ENCODE results near the gene RNF128. TPM values are rescaled to one million over a fixed set of nuclear protein-coding genes. Genes with fewer than 3 reads are reported as not detected.
A peak's percentile ranks its signal among the peaks of the same experiment; 100 is the strongest.

RNF128 gene
- total and polyA plus RNA-seq, 2 of the 13 experiments (the other 11 are each of a cell fraction or from before 2014, with no cell fraction given) = 18.5 to 43.5 TPM

DNA sequence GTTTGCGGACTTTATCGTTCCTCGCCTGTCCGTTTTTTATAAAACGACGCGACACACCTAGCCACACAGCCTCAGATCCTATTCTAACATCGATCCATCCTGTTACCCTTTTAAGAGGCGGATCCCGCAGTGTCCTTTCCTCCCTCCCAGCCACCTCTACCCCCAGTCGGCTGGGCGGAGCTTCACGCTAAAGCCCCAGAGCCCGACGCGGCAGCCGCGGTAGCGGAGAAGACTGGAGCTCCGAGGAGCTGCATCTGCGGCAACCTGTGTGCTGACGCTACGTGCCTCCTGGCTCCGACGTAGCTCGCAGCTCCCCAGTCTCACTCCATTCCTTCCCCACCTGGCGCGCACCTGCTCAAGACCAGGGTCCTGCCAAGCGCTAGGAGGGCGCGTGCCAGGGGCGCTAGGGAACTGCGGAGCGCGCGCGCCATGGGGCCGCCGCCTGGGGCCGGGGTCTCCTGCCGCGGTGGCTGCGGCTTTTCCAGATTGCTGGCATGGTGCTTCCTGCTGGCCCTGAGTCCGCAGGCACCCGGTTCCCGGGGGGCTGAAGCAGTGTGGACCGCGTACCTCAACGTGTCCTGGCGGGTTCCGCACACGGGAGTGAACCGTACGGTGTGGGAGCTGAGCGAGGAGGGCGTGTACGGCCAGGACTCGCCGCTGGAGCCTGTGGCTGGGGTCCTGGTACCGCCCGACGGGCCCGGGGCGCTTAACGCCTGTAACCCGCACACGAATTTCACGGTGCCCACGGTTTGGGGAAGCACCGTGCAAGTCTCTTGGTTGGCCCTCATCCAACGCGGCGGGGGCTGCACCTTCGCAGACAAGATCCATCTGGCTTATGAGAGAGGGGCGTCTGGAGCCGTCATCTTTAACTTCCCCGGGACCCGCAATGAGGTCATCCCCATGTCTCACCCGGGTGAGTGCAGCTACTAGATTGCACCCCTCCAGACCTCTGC lies at the start of gene RNF128 (continued):
- no peak for TF ChIP-seq CAMTA2 (CRISPR knock-in tag; IDR thresholded peaks at IDR 0.05; ENCODE audit: borderline replicate concordance)
- no peak for TF ChIP-seq MZF1 (CRISPR knock-in tag; IDR thresholded peaks at IDR 0.05; ENCODE audit: borderline replicate concordance)
- TF ChIP-seq CREM (IDR thresholded peaks at IDR 0.05) = no peak
- TF ChIP-seq CREM (CRISPR knock-in tag; IDR thresholded peaks at IDR 0.05) = no peak
- TF ChIP-seq, protein P1, sequence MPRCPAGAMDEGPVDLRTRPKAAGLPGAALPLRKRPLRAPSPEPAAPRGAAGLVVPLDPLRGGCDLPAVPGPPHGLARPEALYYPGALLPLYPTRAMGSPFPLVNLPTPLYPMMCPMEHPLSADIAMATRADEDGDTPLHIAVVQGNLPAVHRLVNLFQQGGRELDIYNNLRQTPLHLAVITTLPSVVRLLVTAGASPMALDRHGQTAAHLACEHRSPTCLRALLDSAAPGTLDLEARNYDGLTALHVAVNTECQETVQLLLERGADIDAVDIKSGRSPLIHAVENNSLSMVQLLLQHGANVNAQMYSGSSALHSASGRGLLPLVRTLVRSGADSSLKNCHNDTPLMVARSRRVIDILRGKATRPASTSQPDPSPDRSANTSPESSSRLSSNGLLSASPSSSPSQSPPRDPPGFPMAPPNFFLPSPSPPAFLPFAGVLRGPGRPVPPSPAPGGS (CRISPR knock-in tag; IDR thresholded peaks at IDR 0.05) = no peak
- TF ChIP-seq ZNF256 (CRISPR knock-in tag; conservative IDR thresholded peaks at IDR 0.05) = 0 out of 2 replicates have a peak, but pooled peaks have one; percentile 39
- no peak for TF ChIP-seq ZNF382 (CRISPR knock-in tag; IDR thresholded peaks at IDR 0.05; ENCODE audit: borderline replicate concordance)
- no peak for TF ChIP-seq TRIM24 (CRISPR knock-in tag; IDR thresholded peaks at IDR 0.05)
- no peak for TF ChIP-seq ZSCAN21 (CRISPR knock-in tag; IDR thresholded peaks at IDR 0.05; ENCODE audit: borderline replicate concordance)
- no peak for TF ChIP-seq DNMT3B (CRISPR knock-in tag; conservative IDR thresholded peaks at IDR 0.05)
- TF ChIP-seq EP300 (IDR thresholded peaks at IDR 0.05; ENCODE audit: low read depth in 2 of 2, low read length in 2 of 2) = no peak
- no peak for TF ChIP-seq EP300 (CRISPR knock-in tag; IDR thresholded peaks at IDR 0.05; ENCODE audit: borderline replicate concordance)
- TF ChIP-seq ZNF501 (CRISPR knock-in tag; IDR thresholded peaks at IDR 0.05) = peak; percentile 29; the same call in 1 of the 2 replicates
- 0 out of 2 replicates have a peak, but pooled peaks have one; percentile 10 for TF ChIP-seq HNRNPL (IDR thresholded peaks at IDR 0.05; ENCODE audit: low read depth, low read length)
- no peak for TF ChIP-seq ZKSCAN8 (CRISPR knock-in tag; IDR thresholded peaks at IDR 0.05; ENCODE audit: borderline replicate concordance)
- TF ChIP-seq, protein P2, sequence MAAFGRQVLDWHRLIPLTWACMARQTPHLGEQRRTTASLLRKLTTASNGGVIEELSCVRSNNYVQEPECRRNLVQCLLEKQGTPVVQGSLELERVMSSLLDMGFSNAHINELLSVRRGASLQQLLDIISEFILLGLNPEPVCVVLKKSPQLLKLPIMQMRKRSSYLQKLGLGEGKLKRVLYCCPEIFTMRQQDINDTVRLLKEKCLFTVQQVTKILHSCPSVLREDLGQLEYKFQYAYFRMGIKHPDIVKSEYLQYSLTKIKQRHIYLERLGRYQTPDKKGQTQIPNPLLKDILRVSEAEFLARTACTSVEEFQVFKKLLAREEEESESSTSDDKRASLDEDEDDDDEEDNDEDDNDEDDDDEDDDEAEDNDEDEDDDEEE (CRISPR knock-in tag; IDR thresholded peaks at IDR 0.05) = no peak
- TF ChIP-seq HNRNPH1 (optimal IDR thresholded peaks at IDR 0.05; ENCODE audit: low read depth, low read length) = no peak
- TF ChIP-seq HNF4G (IDR thresholded peaks at IDR 0.05; ENCODE audit: borderline replicate concordance, low read depth, low read length) = no peak
- 0 out of 2 replicates have a peak, but pooled peaks have one; percentile 45 for TF ChIP-seq HNF4G (CRISPR knock-in tag; IDR thresholded peaks at IDR 0.05; ENCODE audit: borderline replicate concordance, low read depth)
- no peak for TF ChIP-seq ZNF329 (CRISPR knock-in tag; IDR thresholded peaks at IDR 0.05; ENCODE audit: low read depth)
- TF ChIP-seq ZNF563 (CRISPR knock-in tag; IDR thresholded peaks at IDR 0.05) = 0 out of 2 replicates have a peak, but pooled peaks have one; percentile 11
- no peak for TF ChIP-seq RFX1 (IDR thresholded peaks at IDR 0.05)
- no peak for TF ChIP-seq ZNF460 (CRISPR knock-in tag; IDR thresholded peaks at IDR 0.05; ENCODE audit: borderline replicate concordance)
- no peak for TF ChIP-seq MIER2 (CRISPR knock-in tag; IDR thresholded peaks at IDR 0.05)
- peak; percentile 58; the same call in 1 of the 2 replicates for TF ChIP-seq KMT2B (CRISPR knock-in tag; IDR thresholded peaks at IDR 0.05)
- TF ChIP-seq, protein P3, sequence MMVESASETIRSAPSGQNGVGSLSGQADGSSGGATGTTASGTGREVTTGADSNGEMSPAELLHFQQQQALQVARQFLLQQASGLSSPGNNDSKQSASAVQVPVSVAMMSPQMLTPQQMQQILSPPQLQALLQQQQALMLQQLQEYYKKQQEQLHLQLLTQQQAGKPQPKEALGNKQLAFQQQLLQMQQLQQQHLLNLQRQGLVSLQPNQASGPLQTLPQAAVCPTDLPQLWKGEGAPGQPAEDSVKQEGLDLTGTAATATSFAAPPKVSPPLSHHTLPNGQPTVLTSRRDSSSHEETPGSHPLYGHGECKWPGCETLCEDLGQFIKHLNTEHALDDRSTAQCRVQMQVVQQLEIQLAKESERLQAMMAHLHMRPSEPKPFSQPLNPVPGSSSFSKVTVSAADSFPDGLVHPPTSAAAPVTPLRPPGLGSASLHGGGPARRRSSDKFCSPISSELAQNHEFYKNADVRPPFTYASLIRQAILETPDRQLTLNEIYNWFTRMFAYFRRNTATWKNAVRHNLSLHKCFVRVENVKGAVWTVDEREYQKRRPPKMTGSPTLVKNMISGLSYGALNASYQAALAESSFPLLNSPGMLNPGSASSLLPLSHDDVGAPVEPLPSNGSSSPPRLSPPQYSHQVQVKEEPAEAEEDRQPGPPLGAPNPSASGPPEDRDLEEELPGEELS (CRISPR knock-in tag; IDR thresholded peaks at IDR 0.05) = peak; percentile 51
- no peak for TF ChIP-seq AHR (CRISPR knock-in tag; IDR thresholded peaks at IDR 0.05)

Measured in HepG2 (cell line).